Mesothelial cell of epicardium (in vitro differentiated cells): ENCODE measurements around the gene LGI4. TPM values are rescaled to one million over a fixed set of nuclear protein-coding genes. Genes with fewer than 3 reads are reported as not detected.

Experiments
- DNase-seq, 2 experiments: peaks; one replicate each; pipeline ENCODE4 v3.0.0; 2021; ENCODE audit warnings: low spot score in 2 of 2; ENCODE audit not compliant: unreplicated experiment in 2 of 2
- H3K27ac Mint-ChIP-seq: 2 replicates; pipeline ENCODE4 v1.8.0; 2021; ENCODE audit warnings: mixed read lengths
- H3K27me3 Mint-ChIP-seq: 2 replicates; pipeline ENCODE4 v1.8.0; 2021; ENCODE audit warnings: low read depth, mixed read lengths
- H3K36me3 Mint-ChIP-seq: 2 replicates; pipeline ENCODE4 v1.8.0; 2021; ENCODE audit warnings: mixed read lengths
- H3K4me1 Mint-ChIP-seq: 2 replicates; pipeline ENCODE4 v1.8.0; 2021; ENCODE audit warnings: mixed read lengths
- H3K4me3 Mint-ChIP-seq: 2 replicates; pipeline ENCODE4 v1.8.0; 2021; ENCODE audit warnings: mild to moderate bottlenecking, moderate library complexity, mixed read lengths
- H3K9me3 Mint-ChIP-seq: 2 replicates; pipeline ENCODE4 v1.8.0; 2021; ENCODE audit warnings: mixed read lengths
- total RNA-seq: library from RNA; stranded (reverse); gene quantifications from 3 replicates; pipeline ENCODE4 v1.2.1, GENCODE V29; 2021
- TF ChIP-seq, protein P1 (sequence below): fragments of 200-600 bp; sonication (generic); IDR thresholded peaks from one replicate; pipeline ENCODE4 v1.5.0; 2021; ENCODE audit warnings: antibody characterized with exemption; ENCODE audit not compliant: unreplicated experiment

LGI4 gene
- total RNA-seq, result 1.1 to 2.0 TPM (median 1.4 TPM) in 3 replicates

DNA sequence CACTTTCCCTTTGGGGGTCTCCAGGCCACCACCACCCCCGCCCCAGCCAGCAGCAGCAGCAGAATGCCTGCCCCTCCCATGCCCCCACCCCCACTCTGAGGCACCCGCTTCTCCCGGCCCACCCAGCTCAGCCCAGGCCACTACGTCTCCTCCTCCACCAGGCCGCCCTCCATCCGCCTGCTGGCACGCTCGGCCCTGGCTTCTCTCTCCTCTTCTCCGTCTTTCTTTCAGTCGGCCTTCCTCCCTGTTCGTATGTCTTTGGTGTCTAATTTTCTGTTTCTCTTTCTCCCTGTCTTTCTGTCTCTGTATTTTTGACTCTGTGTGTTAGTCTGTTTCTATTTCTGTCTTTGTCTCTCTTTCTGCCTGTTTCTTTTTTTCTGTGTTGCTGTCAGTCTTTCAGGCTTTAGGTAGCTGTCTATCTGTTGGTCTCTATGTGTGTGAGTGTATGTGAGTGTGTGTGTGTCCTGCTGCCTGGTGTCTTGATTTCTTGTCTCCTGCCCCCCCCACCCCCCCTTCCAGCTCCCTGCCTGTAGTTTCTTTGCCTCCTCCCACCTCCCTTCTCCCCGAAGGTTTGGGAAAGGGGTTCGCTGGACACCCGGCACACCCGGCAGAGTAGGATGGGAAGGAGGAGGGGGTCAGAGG lies at the start of gene LGI4:
Gene LGI4 (minus strand): TSS at position 459 of the 642 bp plus-strand sequence. CDS start 379 bp downstream, at position 80.
- Mint-ChIP-seq H3K4me3 (no peak within 1 kb of the TSS), H3K9me3 (no peaks in the 10 kb centered on the region), H3K36me3 (no peaks in the 10 kb centered on the region), H3K27ac (peak within 1 kb of the TSS; percentile 37), H3K27me3 (peaks cover 15% of the 10 kb centered on the region), H3K4me1 (peaks cover 21% of the 10 kb centered on the region)
- TF ChIP-seq, protein P1, sequence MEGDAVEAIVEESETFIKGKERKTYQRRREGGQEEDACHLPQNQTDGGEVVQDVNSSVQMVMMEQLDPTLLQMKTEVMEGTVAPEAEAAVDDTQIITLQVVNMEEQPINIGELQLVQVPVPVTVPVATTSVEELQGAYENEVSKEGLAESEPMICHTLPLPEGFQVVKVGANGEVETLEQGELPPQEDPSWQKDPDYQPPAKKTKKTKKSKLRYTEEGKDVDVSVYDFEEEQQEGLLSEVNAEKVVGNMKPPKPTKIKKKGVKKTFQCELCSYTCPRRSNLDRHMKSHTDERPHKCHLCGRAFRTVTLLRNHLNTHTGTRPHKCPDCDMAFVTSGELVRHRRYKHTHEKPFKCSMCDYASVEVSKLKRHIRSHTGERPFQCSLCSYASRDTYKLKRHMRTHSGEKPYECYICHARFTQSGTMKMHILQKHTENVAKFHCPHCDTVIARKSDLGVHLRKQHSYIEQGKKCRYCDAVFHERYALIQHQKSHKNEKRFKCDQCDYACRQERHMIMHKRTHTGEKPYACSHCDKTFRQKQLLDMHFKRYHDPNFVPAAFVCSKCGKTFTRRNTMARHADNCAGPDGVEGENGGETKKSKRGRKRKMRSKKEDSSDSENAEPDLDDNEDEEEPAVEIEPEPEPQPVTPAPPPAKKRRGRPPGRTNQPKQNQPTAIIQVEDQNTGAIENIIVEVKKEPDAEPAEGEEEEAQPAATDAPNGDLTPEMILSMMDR, result no peak
- DNase-seq, result no peak

DNA sequence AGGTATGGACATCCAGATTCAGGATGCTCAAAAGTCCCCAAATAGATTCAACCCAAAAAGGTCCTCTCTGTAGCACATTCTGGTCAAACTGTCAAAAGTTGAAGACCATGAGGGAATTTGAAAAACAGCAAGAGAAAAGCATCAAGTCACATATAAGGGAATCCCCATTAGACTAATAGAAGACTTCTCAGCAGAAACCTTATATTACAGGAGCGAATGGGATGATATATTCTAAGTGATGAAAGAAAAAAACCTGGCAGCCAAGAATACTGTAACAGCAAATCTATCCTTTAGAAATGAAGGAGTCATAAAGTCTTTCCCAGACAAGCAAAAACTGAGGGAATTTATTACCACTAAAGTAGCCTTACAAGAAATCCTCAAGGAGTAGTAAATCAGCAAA lies 49.4 kb upstream of the LGI4 start:
- peaks cover 20% of the 10 kb centered on the region for H3K9me3 Mint-ChIP-seq
- H3K4me3 Mint-ChIP-seq, result no peak overlapping the region
- no peaks in the 10 kb centered on the region for H3K4me1 Mint-ChIP-seq
- no peak overlapping the region for H3K27ac Mint-ChIP-seq
- H3K36me3 Mint-ChIP-seq, result no peaks in the 10 kb centered on the region
- TF ChIP-seq, protein P1, result no peak
- no peaks in the 10 kb centered on the region for H3K27me3 Mint-ChIP-seq
- no peak for DNase-seq

DNA sequence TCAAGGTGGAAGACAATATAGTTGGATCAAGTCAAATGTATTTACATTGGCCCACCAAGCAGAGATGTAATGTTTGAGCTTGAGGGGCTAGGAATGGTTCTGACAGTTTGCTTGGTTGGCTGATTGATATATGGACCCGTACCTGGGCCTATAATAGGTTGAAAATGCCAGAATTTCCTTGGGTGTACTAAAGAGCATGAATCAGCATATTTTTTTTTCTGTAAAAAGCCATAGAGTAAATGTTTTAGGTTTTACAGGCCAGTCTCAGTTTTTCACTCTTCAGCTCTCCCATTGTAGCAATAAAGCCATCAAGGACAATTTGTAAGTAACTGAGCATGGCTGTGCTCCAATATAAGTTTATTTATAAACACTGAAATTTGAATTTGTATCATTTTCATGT lies 46.5 kb upstream of the LGI4 start:
- Mint-ChIP-seq H3K27me3 (peaks cover 2% of the 10 kb centered on the region), H3K36me3 (no peaks in the 10 kb centered on the region), H3K4me3 (no peak overlapping the region), H3K9me3 (peaks cover 23% of the 10 kb centered on the region), H3K27ac (no peak overlapping the region), H3K4me1 (no peaks in the 10 kb centered on the region)
- DNase-seq, result no peak
- TF ChIP-seq, protein P1, result no peak

DNA sequence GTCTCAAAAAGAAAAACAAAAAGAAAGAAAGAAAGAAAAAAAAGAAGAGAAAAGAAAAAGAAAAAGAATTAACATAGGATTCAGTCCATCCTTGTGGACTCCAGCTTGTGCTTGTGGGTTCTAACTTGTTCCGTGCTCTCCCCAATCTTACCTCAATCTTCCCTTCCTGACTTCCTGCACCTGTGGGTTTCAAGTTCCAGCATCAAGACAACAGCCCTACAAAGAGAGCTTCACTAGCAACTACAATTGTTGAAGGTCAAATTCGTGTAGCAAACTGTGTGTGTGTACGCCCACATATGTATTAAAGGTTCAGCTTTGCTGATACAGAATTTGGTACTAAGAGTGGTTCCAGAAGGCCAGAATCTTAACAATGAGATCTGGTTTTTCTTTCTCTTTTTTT lies 45.0 kb upstream of the LGI4 start:
- peaks cover 18% of the 10 kb centered on the region for H3K9me3 Mint-ChIP-seq
- peaks cover 2% of the 10 kb centered on the region for H3K27me3 Mint-ChIP-seq
- no peak overlapping the region for H3K4me3 Mint-ChIP-seq
- H3K4me1 Mint-ChIP-seq, result peaks cover 3% of the 10 kb centered on the region
- TF ChIP-seq, protein P1, result no peak
- H3K27ac Mint-ChIP-seq, result no peak overlapping the region
- no peaks in the 10 kb centered on the region for H3K36me3 Mint-ChIP-seq
- DNase-seq, result no peak

DNA sequence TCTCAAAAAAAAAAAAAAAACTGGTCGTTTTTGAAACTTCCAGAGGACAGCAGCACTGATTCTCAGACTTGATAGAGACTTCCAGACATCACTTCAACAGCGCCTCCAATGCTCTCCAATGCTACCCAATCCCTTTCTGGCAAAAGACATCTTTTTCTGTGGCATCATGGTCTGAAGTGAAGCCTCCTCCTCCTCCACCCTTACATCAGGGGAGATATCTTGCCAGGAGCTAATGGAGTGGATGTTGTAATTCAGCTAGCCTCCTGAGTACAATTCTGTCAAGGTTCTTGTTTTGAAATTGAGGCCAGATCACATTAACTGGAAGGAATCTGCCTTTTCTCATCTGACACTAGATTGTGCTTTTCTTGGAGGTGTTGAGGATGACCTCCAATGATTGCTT lies 43.8 kb upstream of the LGI4 start:
- Mint-ChIP-seq H3K4me3 (no peak overlapping the region), H3K4me1 (peaks cover 3% of the 10 kb centered on the region), H3K36me3 (no peaks in the 10 kb centered on the region), H3K27ac (no peak overlapping the region), H3K9me3 (peaks cover 9% of the 10 kb centered on the region), H3K27me3 (peaks cover 2% of the 10 kb centered on the region)
- TF ChIP-seq, protein P1, result no peak
- DNase-seq, result no peak
